Activated CD4-positive, alpha-beta T cell treated with anti-CD3 and anti-CD28 coated beads, Interleukin-2, Interleukin-6, amounts not matched to agents 100 ng/mL and 50 ng/mL, durations not matched to agents 16 hours and 8 hours (primary cell): Measurements from ENCODE around the gene TEX26.

Experiments used
- DNase-seq: peaks from one replicate; pipeline ENCODE4 v3.0.0-alpha.2; 2020

TEX26 gene

DNA sequence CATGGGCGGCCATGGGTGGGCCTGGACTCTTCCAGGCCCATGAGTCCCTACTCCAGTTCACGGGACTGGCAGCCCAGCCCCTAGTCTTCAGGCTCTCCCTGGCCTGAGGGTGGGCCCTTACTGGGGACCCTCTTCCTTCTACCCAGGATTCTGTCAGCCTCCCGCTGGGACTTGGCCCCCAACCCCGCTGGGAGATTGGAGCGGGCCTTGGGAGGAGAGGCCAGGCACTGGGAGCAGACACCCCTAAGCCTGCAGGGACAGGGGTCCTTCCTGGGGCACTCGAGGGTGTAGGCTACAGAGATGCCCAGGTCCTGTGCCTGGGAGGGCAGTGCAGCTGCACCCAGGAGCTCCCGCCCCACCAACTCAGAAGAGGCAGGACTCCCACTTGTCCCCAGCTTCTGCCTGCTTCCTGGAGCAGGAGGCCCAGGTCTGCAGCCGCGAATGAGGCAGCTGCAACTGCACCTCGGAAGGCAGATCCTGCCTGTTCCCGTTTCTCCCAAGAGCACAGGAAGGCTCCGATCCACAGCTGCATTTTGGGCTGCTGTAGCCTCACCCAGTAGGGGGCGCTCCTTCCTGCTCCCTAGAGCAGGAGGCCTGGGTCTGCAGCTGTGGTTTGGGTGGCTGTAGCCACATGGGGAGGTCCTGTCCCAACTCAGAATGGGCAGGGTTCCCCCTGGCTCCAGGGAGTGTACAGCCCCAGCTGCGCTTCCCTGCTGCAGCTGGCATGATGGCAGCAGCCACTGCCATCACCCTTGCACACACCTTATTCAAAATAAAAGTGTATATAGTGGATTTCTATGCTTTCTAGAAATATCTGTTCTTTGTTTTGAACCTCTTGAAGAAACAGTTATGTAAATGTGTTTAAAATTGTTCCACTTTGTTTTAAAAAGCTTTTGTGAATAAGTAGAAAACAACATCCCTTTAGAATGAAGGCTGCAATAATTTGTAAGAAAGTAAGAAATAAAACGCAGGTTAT, 46.8 kb downstream of the TEX26 start:
- DNase-seq: peak; percentile 65

DNA sequence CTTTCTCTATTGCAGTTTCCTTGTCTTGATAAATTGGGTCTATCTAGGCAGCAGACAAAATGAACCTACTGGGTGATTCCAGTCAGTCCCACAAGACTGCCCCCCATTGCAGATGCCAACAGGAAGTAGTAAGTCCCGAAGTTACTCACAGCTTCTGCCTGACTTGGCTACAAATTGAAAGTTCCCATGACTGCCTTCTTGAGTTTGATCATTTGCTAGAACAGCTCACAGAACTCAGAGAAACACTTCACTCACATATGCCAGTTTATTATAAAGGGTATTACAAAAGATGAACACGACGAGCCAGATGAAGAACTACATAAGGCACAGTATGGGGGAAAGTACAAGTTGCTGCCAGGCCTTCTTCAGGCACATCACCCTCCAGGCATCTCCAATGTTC, 50.0 kb downstream of the TEX26 start:
- DNase-seq: peak; percentile 28

- no peak for DNase-seq
Measured at GRCh38 chr13:30982906-30983305, 50.5 kb downstream of the TEX26 start.

DNA sequence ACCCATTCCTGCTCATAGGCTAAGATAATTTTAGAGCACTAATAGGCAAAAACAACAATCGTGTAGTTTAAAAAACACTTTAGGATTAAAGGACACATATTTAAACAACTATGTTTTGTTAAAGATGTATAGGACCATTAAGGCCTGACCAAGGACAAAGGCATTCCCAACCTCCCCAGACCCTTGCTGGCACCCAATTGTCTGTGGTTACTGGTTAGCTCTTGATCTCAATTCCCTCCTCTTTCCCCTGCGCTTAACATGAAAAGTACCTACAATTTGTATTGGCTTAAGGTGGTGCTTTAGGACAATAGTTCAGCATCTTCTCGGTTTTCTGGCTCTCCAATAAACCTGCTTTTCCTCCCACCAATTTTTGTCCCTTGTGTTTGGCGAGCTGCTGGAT, 51.0 kb downstream of the TEX26 start:
- DNase-seq: no peak

DNA sequence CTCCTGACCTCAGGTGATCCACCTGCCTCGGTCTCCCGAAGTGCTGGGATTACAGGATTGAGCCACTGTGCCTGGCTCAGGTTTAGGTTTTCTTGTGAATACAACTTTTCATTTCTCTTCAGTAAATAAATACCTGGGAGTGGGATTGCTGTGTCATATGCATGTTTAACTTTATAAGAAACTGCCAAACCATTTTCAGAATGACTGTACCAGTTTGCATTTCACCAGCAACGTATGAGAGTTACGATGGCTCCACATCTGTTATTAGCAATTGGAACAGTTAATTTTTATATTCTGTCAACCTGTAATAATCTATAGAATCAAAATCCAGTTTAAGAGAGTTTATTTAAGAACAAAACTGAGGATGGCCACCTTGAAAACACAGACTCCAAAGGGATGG, 52.2 kb downstream of the TEX26 start:
- peak; percentile 49 for DNase-seq

DNA sequence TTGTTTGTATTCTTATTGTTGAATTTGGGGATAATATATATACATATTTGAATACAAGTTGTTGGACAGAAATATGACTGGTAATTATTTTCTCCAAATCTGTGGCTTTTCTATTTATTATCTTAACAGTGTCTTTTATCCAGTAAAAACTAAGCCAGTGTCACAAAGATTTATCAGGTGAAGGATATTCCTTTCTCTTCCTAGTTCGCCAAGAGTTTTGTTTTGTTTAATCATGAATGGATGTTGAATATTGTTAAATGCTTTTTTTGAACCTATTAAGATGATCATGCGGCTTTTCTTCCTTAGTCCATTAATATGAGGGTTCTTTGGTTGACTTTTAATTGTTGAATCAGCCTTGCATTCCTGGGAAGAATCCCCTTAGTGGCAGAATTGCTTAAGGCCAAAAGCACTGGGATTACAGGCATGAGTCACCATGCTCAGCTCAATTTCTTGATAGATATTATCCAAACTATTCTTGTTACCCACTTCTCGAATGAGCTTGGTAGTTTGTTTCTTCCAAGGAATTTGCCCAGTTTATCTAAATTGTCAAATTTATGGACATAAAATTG, 53.3 kb downstream of the TEX26 start:
- no peak for DNase-seq

DNA sequence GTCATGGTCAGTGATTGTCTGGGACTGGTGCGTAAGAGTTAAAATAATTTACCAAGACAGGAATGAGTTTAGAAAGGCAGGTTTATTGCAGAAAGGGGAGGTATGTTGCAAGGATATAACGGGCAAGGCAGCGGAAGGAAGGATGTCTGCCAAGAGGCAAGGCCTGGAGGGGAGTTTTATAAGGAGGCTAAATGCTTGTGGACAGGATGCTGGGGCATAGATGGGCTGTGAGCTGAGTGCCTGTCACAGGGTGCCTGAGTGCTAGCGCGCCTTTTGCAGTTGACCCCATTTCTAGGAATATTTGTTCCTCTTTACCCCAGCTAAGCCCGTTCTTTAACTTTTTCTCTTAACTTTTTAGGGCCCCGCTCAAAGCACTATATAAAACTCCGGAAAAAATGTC, 58.7 kb downstream of the TEX26 start:
- DNase-seq: no peak

DNA sequence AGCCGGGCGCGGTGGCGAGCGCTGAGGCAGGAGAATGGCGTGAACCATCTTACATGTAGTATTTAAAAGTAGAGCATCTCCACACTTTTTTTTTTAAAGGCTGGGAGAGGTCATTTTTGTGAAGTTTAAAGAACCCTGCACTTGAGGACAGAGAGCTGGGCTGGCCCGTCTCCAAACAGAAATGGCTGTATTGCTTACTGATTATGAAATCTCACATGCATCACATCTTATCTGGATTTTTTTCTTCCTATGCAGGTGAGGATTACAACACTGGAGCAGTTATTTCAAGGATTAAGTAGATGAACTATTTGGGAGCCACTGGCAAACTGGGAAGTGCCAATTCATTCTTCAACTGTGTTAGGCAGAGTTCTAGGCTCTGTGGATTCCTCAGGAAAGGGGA, 59.5 kb downstream of the TEX26 start:
- DNase-seq: no peak

GRCh38 chr13:30995331-30995730, 62.9 kb downstream of the TEX26 start:
- DNase-seq: no peak

- no peak for DNase-seq
Measured at GRCh38 chr13:30997697-30998096, 65.2 kb downstream of the TEX26 start.

DNA sequence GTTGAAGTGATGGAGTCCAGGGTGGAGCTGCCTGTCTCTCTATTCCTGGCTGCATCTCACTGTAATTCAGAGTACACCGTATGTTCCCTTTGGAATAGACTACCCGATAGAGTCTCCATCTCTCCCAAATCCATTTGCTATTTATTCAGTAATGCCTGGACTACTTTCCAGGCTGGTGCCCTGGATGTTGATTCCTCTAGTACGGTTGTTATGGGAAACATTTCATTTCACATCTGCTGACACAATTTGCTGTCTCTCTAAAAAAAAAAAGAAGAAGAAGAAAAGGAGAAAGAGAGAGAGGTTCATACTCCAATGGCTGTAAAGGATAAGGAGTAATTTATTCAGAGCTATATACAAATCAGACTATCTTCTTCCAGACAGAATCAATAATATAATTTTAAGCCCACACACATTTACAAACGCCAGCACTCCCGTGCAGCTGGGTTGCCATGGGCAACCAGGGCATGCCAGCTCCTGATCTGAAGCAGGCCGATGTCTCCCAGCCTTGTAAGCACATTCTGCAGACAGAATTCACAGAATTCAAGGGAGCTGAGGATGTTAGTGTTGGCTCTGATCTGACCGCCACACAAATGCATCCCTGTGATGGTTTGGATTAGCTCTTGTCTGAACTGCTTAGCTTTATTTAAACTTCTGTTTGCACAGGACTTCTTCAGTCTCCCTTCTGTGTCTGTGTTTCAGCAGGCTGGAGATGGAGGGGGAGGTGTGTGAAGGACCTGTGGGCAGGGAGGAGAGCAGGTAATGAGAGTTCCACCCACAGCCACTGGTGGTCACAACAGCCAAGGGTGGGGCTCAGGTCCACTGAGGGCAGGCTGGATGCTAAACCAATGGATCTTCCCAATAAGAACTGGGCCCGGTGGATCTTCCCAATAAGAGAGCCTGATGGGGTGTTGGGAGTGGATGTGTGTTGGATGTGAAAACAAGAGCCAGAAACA, 66.0 kb downstream of the TEX26 start:
- no peak for DNase-seq

- no peak for DNase-seq
Measured at GRCh38 chr13:31000889-31001288, 68.4 kb downstream of the TEX26 start.

- DNase-seq: no peak
Measured at GRCh38 chr13:31001647-31002046, 69.2 kb downstream of the TEX26 start.

DNA sequence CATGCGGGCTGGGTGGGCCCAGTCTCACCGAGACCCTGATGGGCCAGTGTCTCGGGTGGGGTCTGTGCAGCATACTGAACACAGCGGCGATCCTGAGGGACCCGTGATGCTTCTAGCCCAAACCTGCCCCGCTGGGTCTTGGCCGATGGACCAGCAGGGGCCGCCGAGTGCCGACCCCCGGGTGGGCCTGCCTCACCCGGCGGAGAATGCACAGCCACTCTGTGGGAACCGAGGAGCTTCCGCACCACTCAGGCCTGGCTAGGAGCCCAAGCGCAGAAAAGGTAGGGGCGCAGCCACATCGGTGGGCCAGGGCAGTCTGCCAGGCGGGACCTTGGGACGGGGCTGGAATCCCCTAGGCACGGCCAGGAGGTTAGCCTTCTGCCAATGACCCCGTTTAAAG, 72.6 kb downstream of the TEX26 start:
- DNase-seq: no peak

GRCh38 chr13:31007417-31007816, 75.0 kb downstream of the TEX26 start:
- DNase-seq: no peak

- peak; percentile 17 for DNase-seq
Measured at GRCh38 chr13:31008400-31009115, 76.1 kb downstream of the TEX26 start.

DNA sequence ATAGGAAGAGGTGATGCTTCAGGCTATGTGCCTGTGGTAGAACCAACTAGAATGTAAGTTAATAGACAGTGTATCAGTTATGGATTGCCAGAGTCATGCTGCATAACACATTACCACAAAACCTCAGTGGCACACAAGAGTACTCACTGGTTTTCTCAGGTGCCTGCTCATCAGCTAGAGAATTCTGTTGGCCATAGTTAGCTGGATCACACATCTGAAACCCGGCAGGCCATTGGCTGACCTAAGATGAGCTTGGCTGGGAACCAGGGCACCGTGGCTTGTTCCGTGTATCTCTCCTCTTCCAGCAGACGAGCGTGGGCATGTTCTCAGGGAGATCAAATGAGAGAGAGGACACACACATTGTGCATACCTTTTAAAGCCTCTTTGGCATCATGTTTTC, 76.7 kb downstream of the TEX26 start:
- DNase-seq: no peak

DNA sequence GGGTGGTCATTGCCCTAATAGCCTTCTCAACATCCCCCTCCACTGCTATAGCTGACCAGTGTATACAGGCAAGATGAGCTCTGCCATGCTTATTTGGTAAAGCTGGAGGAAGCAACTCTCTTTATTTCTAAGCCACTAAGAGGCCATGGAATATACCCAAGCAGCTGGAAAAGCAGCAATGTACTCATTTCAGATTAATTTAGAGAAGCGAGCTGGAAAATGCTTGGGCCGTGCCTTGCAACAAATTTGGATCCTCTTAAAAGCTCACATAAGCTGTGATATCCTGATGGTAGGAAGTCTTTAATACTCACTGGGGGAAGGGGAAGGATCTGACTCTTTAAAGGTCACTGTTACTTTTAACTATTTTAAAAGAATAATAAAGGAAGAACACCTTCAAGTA, 77.8 kb downstream of the TEX26 start:
- no peak for DNase-seq

DNA sequence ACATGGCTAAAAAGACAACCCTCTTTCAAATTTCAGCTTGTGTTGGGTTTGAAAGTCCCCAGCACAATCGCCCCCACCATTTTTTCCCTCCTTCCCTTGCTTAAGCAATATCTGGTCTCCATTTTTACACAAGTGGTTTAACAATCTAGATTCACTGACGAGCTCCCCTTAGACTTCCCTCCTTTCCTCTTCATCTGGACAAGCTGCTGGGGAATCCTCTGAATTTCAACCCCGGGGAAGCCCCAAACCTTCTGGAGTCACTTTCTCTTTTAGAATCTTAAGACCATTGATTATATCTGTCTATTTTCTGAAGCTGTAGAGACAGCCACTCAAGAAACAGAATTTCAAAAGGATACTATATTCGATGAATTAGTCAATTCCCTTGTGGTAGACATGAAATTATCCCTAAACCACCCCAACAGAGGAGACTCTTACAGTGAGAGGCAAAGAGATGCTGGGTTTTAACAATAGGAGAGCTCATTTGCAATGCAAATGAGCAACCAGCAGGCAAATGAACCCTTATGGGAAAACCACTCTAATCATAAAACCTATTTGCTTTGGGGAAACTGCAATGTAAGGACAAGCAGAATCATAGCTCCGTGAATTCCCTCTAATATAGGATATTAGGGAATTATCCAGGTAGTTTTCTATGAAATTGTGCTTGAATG, 78.9 kb downstream of the TEX26 start:
- DNase-seq: no peak

- DNase-seq: no peak
Measured at GRCh38 chr13:31011901-31012654, 79.6 kb downstream of the TEX26 start.

DNA sequence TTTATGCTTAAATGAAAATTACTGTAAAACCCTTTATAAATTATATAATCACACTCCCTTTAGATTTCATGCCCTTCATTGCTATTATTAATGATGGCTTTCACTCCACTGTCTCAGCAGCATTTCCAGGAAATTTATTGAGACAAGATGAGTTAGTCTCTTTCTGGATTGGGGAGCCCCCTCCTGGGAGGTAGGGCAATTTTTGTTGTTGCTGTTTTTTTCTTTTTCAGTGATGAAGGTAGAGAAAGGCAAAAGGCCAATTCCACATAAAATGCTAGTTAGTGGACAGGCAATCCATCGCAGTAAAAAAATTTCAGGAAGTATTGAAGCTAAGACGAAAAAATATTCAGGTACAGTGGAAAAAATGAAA, 80.2 kb downstream of the TEX26 start:
- DNase-seq: no peak
